OCI-LY3 (cell line): ENCODE results near the gene ERN1.

Source experiments
- H2AFZ ChIP-seq: fragments of 200-600, 300-600 bp; shearing (Covaris generic); 2 replicates; pipeline ENCODE4 v1.6.0; 2014; ENCODE audit warnings: antibody characterized with exemption, low read depth, low read length
- H3K27ac ChIP-seq: fragments of 200-600, 300-600 bp; sonication (generic); 2 replicates; pipeline ENCODE4 v1.5.1; 2014; ENCODE audit warnings: mild to moderate bottlenecking, low read length, moderate library complexity, mixed read lengths
- H3K27me3 ChIP-seq: fragments of 200-600, 300-600 bp; sonication (generic); 2 replicates; pipeline ENCODE4 v1.6.1; 2014; ENCODE audit warnings: low read depth, low read length, mixed read lengths
- H3K36me3 ChIP-seq: fragments of 200-600, 300-600 bp; sonication (generic); replicated peaks from 2 replicates; pipeline ENCODE3; 2014; ENCODE audit warnings: low read depth, low read length, mixed read lengths
- H3K4me1 ChIP-seq: fragments of 300-600, 200-600 bp; sonication (generic); 2 replicates; pipeline ENCODE4 v1.6.1; 2014; ENCODE audit warnings: low read length, mixed read lengths
- H3K4me2 ChIP-seq: fragments of 200-600, 300-600 bp; sonication (generic); 2 replicates; pipeline ENCODE4 v1.6.1; 2014; ENCODE audit warnings: low read length, mixed read lengths
- H3K4me3 ChIP-seq: fragments of 300-600, 200-600 bp; sonication (generic); 2 replicates; pipeline ENCODE4 v1.5.1; 2014; ENCODE audit warnings: antibody characterized with exemption, mild to moderate bottlenecking, low read length, moderate library complexity
- H3K79me2 ChIP-seq: fragments of 300-600, 200-600 bp; shearing (Covaris generic); 2 replicates; pipeline ENCODE4 v1.6.1; 2014; ENCODE audit warnings: mild to moderate bottlenecking, low read length, mixed read lengths
- H3K9ac ChIP-seq: fragments of 300-600, 200-600 bp; shearing (Covaris generic); 2 replicates; pipeline ENCODE4 v1.6.0; 2014; ENCODE audit warnings: mild to moderate bottlenecking, low read length, moderate library complexity
- H3K9me3 ChIP-seq: fragments of 200-600, 300-600 bp; shearing (Covaris generic); 2 replicates; pipeline ENCODE4 v1.6.1; 2014; ENCODE audit warnings: low read length, mixed read lengths; ENCODE audit not compliant: insufficient read depth
- H4K20me1 ChIP-seq: fragments of 200-600, 300-600 bp; sonication (generic); 2 replicates; pipeline ENCODE4 v1.6.1; 2016; ENCODE audit warnings: low read length, mixed read lengths; ENCODE audit not compliant: insufficient read depth
- CTCF ChIP-seq: fragments of 200-600, 300-600 bp; sonication (generic); IDR thresholded peaks from 2 replicates; pipeline ENCODE4 v1.5.1; 2014; ENCODE audit warnings: antibody characterized with exemption, low read length, low read depth
- EZH2phosphoT487 ChIP-seq: fragments of 200-600 bp; shearing (Covaris generic); IDR thresholded peaks from 2 replicates; pipeline ENCODE4 v1.6.1; 2018; ENCODE audit warnings: antibody characterized with exemption, mixed run types, low read depth

The ERN1 gene

GRCh38 chr17:64065161-64065560 lies 64.8 kb downstream of the ERN1 start:
- Histone ChIP-seq H3K4me1 (peaks cover 57% of the 10 kb centered on the region), H3K27ac (peak overlapping the region; percentile 89)
- TF ChIP-seq EZH2phosphoT487 (no peak), CTCF (no peak)

GRCh38 chr17:64064331-64064730 lies 65.6 kb downstream of the ERN1 start:
- H3K79me2 ChIP-seq = no peaks in the 10 kb centered on the region
- H3K36me3 ChIP-seq = peaks cover 75% of the 10 kb centered on the region
- H3K4me3 ChIP-seq = no peak overlapping the region
- H3K4me2 ChIP-seq = peak overlapping the region; percentile 17
- no peaks in the 10 kb centered on the region for H3K27me3 ChIP-seq
- peak overlapping the region; percentile 89 for H3K27ac ChIP-seq
- H3K9me3 ChIP-seq = peaks cover 8% of the 10 kb centered on the region
- H3K9ac ChIP-seq = no peak overlapping the region
- peaks cover 64% of the 10 kb centered on the region for H3K4me1 ChIP-seq
- no peak overlapping the region for H2AFZ ChIP-seq
- H4K20me1 ChIP-seq = no peaks in the 10 kb centered on the region
- TF ChIP-seq CTCF (no peak), EZH2phosphoT487 (no peak)

More at GRCh38 chr17:64065161-64065560, 64.8 kb downstream of the ERN1 start:
- Histone ChIP-seq H2AFZ (no peak overlapping the region), H3K9me3 (peaks cover 15% of the 10 kb centered on the region), H3K4me2 (peak overlapping the region; percentile 4), H3K36me3 (peaks cover 75% of the 10 kb centered on the region), H3K27me3 (no peaks in the 10 kb centered on the region), H3K9ac (no peak overlapping the region), H4K20me1 (no peaks in the 10 kb centered on the region), H3K4me3 (no peak overlapping the region), H3K79me2 (no peaks in the 10 kb centered on the region)

- Histone ChIP-seq H3K79me2 (no peaks in the 10 kb centered on the region), H3K9ac (peak overlapping the region; percentile 62), H3K27ac (peak overlapping the region; percentile 89), H3K27me3 (no peaks in the 10 kb centered on the region), H3K4me2 (peak overlapping the region; percentile 69), H4K20me1 (no peaks in the 10 kb centered on the region), H3K4me1 (peaks cover 64% of the 10 kb centered on the region), H3K4me3 (no peak overlapping the region), H2AFZ (no peak overlapping the region), H3K36me3 (peaks cover 75% of the 10 kb centered on the region), H3K9me3 (peaks cover 3% of the 10 kb centered on the region; the same call in 1 of the 2 replicates)
- no peak for TF ChIP-seq EZH2phosphoT487
- peak; percentile 73 for TF ChIP-seq CTCF
Observed at GRCh38 chr17:64063766-64064224, 66.1 kb downstream of the ERN1 start.

GRCh38 chr17:64063088-64063487 lies 66.9 kb downstream of the ERN1 start:
- Histone ChIP-seq H4K20me1 (no peaks in the 10 kb centered on the region), H3K27ac (peak overlapping the region; percentile 89), H3K79me2 (no peaks in the 10 kb centered on the region), H3K9me3 (no peaks in the 10 kb centered on the region), H3K27me3 (no peaks in the 10 kb centered on the region), H3K4me3 (peak overlapping the region; percentile 30; the same call in 1 of the 2 replicates), H3K36me3 (peaks cover 73% of the 10 kb centered on the region), H2AFZ (no peak overlapping the region), H3K4me2 (peak overlapping the region; percentile 69), H3K9ac (peak overlapping the region; percentile 62), H3K4me1 (peaks cover 64% of the 10 kb centered on the region)
- TF ChIP-seq EZH2phosphoT487 = no peak
